H7 (cell line): ENCODE results near the gene WNK2. TPM values are rescaled to one million over a fixed set of nuclear protein-coding genes. Genes with fewer than 3 reads are reported as not detected.
"Not testable (repeated sequence)": the region's sequence is repeated elsewhere in the genome, so short reads cannot be mapped to it uniquely, and the experiment has no call there.

Source experiments
- DNase-seq: peaks from one replicate; pipeline ENCODE4 v3.0.0; 2012
- H3K27me3 ChIP-seq: 2 replicates; pipeline ENCODE4 v1.6.0; 2011; ENCODE audit warnings: mild to moderate bottlenecking, low read length; ENCODE audit not compliant: control insufficient read depth, insufficient read depth
- H3K36me3 ChIP-seq: replicated peaks from 2 replicates; pipeline ENCODE4 v1.5.1; 2011; ENCODE audit warnings: low read length; ENCODE audit not compliant: control insufficient read depth, insufficient read depth
- H3K4me3 ChIP-seq: 2 replicates; pipeline ENCODE4 v1.5.1; 2011; ENCODE audit warnings: low read depth, mild to moderate bottlenecking, control low read depth, low read length, moderate library complexity; ENCODE audit not compliant: insufficient read depth
- total RNA-seq: library from RNA; depleted of rRNA; stranded (reverse); fragments of >200 nt; shearing (Covaris generic); gene quantifications from 2 replicates; pipeline ENCODE4 v1.2.3, GENCODE V29; 2014

WNK2 gene
- total RNA-seq, 1 experiment from 2014 or later, result 13.3 TPM

- DNase-seq, H3K27me3 ChIP-seq, H3K36me3 ChIP-seq, H3K4me3 ChIP-seq: not testable (repeated sequence)
These were observed 169.7 kb downstream of the WNK2 start for GRCh38 chr9:93353413-93354310.

DNA sequence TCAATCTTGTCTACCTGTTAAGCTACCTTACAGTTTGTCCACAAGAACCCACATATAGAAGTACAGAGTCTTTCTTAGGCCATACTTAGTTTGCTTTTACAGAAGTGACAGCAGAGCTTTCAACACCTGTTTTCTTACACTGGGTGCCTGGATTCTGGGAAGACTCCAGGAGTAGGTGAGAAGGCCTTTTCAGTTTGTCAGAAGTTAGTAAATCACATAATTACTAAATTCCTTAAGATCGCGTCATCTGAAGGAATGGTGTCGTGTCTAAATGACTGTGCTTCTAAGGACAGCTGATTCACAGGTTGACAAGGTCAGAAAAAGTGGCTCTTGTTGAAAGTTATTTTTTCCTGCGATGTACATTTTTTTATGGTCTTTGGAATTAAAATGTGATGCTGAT is 170.5 kb downstream of the WNK2 start:
- Histone ChIP-seq H3K4me3 (no peak overlapping the region), H3K36me3 (peaks cover 4% of the 10 kb centered on the region), H3K27me3 (no peaks in the 10 kb centered on the region)
- DNase-seq, result no peak

- no peak overlapping the region for H3K4me3 ChIP-seq
- peaks cover 4% of the 10 kb centered on the region for H3K36me3 ChIP-seq
- no peak for DNase-seq
- H3K27me3 ChIP-seq, result no peaks in the 10 kb centered on the region
These were observed 171.9 kb downstream of the WNK2 start for GRCh38 chr9:93355827-93356226.

- peaks cover 4% of the 10 kb centered on the region for H3K36me3 ChIP-seq
- DNase-seq, result no peak
- H3K4me3 ChIP-seq, result no peak overlapping the region
- no peaks in the 10 kb centered on the region for H3K27me3 ChIP-seq
These were observed 173.7 kb downstream of the WNK2 start for GRCh38 chr9:93357649-93358048.

DNA sequence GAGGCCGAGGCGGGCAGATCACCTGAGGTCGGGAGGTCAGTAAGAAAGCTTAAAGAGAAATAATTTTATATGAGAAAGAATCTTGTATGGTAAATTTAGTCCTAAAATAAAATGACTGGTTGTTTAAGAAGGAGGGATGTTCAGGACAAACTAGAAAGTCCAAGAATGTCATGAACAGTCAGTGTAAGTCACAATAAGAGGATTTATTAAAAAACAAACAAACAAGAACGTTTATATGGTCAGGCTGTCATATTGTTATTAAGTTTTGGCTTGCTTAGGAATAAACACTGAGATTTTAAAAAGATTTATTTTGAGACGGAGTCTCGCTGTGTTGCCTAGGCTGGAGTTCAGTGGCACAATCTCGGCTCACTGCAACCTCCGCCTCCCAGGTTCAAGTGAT is 176.0 kb downstream of the WNK2 start:
- not testable (repeated sequence) for H3K4me3 ChIP-seq, H3K27me3 ChIP-seq, H3K36me3 ChIP-seq, DNase-seq

DNA sequence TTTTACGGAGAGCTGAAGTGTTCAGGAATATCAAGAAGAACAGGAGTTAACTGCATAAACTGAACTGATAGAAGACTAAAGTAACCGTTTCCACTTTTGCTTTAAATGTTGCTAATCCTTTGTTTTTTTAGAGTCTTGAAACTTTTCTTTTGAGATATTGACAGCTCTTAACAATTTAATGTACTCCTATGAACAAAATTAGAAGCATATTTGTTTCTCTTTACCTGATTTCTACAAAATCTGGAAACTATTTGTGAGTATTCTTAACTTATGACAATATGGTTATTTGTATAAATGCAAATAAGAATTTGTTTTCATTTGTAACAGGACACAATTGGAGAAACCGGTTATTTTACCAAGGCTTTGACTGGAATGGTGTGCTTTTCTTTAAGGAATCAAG is 178.1 kb downstream of the WNK2 start:
- H3K4me3 ChIP-seq, result no peak overlapping the region
- DNase-seq, result no peak
- no peaks in the 10 kb centered on the region for H3K27me3 ChIP-seq
- peaks cover 3% of the 10 kb centered on the region for H3K36me3 ChIP-seq

DNA sequence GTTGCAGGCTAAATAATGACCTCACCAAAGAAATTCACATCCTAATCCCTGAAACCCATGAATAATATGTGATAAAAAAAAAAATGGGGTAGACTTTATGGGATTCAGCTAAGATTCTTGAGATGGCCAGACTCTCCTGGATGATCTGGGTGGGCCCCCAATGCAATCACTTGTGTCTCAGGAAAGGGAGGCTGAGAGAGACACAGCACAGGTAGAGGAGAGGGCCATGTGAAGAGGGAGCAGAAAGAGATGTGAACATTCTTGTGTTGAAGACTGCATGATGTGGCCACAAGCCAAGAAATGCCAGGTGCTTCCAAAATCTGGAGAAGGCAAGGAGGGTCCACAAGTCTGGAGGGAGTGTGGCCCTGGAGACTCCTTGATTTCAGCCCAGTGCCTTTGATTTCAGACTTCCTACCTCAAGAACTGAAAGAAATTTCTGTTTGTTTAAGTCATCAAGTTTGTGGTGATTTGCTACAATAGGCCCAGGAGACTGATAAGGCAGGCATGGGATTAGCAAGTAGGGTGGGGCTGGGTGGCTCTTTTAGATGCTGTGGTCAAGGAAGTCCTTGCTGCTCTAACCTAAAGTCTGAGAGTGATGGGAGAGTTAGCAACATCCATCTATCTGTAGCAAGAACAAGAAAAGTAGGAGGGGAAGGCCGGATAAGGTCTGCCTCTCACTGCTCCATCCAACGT is 180.9 kb downstream of the WNK2 start:
- Histone ChIP-seq H3K36me3 (peaks cover 3% of the 10 kb centered on the region), H3K27me3 (no peaks in the 10 kb centered on the region), H3K4me3 (no peak overlapping the region)
- no peak for DNase-seq

- Histone ChIP-seq H3K36me3 (peaks cover 3% of the 10 kb centered on the region), H3K4me3 (no peak overlapping the region), H3K27me3 (no peaks in the 10 kb centered on the region)
- DNase-seq, result no peak
These were observed 181.6 kb downstream of the WNK2 start for GRCh38 chr9:93365427-93366118.

DNA sequence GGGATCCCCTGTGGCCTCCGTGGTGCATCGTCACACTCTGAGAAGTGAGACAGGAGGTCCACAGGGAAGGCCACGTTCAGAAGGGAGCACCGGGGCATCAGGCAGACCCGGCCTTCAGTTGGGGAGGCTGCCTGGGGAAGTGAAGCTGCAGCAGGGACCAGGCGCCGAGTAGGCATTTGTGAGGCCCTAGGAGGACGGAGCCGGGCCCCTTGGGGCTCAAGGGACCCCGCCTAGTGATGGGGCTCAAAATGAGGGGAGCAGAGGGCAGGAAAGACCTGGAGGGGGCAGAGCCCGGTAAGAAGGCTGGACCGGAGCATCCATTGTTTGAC is 182.1 kb downstream of the WNK2 start:
- H3K27me3 ChIP-seq, result no peaks in the 10 kb centered on the region
- H3K4me3 ChIP-seq, result no peak overlapping the region
- H3K36me3 ChIP-seq, result peaks cover 3% of the 10 kb centered on the region
- DNase-seq, result no peak

DNA sequence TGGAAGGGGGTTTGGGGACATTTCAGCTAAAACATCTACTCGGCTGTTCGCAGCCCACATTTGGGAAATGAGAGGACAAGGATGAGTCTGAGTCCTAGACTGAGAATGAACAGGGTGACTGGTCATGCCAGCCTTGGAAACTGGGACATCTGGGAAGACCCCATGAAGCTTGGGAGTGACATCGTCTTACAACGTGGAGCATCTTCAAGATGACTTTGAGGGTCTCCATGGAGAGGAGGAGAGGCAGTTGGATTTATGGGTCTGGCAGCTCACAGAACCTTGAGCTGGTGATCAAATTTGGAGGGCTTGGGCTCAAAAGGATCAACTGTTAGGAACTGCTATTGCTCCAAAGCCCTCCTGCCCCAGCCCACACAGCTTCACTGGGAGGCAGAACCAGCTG is 182.5 kb downstream of the WNK2 start:
- not testable (repeated sequence) for H3K36me3 ChIP-seq, H3K4me3 ChIP-seq, DNase-seq, H3K27me3 ChIP-seq

GRCh38 chr9:93368437-93368836 is 184.5 kb downstream of the WNK2 start:
- no peak for DNase-seq
- Histone ChIP-seq H3K36me3 (peaks cover 2% of the 10 kb centered on the region; the same call in 1 of the 2 replicates), H3K4me3 (no peak overlapping the region), H3K27me3 (no peaks in the 10 kb centered on the region)

DNA sequence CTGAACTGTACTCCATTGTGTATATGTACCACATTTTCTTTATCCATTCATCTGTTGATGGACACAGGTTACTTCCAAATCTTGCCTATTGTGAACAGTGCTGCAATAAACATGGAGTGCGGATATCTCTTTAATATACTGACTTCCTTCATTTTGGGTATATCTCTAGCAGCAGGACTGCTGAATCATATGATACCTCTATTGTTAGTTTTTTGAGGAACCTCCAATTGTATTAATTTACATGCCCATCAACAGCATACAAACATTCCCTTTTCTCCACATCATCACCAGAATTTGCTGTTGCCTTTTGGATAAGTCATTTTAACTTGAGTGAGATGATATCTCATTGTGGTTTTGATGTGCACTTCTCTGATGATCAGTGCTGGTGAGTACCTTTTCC is 185.7 kb downstream of the WNK2 start:
- Histone ChIP-seq H3K4me3 (no peak overlapping the region), H3K36me3 (no peaks in the 10 kb centered on the region), H3K27me3 (no peaks in the 10 kb centered on the region)
- DNase-seq, result no peak
